Smooth muscle cell of the coronary artery (primary cell): ENCODE measurements around the gene FITM2. TPM values are rescaled to one million over a fixed set of nuclear protein-coding genes. Genes with fewer than 3 reads are reported as not detected.

Experiments
- total RNA-seq: library from RNA; depleted of rRNA; stranded (reverse); fragments of >200 nt; gene quantifications from 2 replicates; pipeline ENCODE4 v1.2.3, GENCODE V29; 2014; ENCODE audit warnings: low replicate concordance

FITM2 gene
- total RNA-seq, result 4.8 and 5.0 TPM in 2 replicates

GRCh38 chr20:44310664-44311639 lies at the start of gene FITM2:
TSS of gene FITM2 (minus strand) at chr20:44311202. CDS start at chr20:44311148, 54 bp downstream.

GRCh38 chr20:44355498-44356352 lies 44.7 kb upstream of the FITM2 start, which contains the start of gene HNF4A:
TSS of gene HNF4A (plus strand) at chr20:44355699. CDS start at chr20:44355805, 106 bp downstream.

GRCh38 chr20:44336725-44337380 lies 25.9 kb upstream of the FITM2 start, which contains the start of gene R3HDML:
TSS of gene R3HDML (plus strand) at chr20:44337043. CDS start at chr20:44337158, 115 bp downstream.

Other genes starting within 250 kb of the FITM2 start
- gene JPH2, start 124.0 kb downstream of the FITM2 start, total RNA-seq, result 0.23 and 1.1 TPM in 2 replicates
- gene OSER1, start 100.4 kb downstream of the FITM2 start, total RNA-seq, result 27.2 and 45.3 TPM in 2 replicates
- not detected in 2 replicates for gene GDAP1L1, start 63.9 kb downstream of the FITM2 start, total RNA-seq
- gene R3HDML, start 25.8 kb upstream of the FITM2 start, total RNA-seq, result not detected in 2 replicates
- gene HNF4A, start 44.5 kb upstream of the FITM2 start, total RNA-seq, result not detected in 2 replicates
- 3.4 and 9.2 TPM in 2 replicates for gene TTPAL, start 164.7 kb upstream of the FITM2 start, total RNA-seq
- gene SERINC3, start 210.9 kb upstream of the FITM2 start, total RNA-seq, result 88.7 and 256 TPM in 2 replicates